Measurements from ENCODE around the gene GPR18.
"Not testable (repeated sequence)": the region's sequence is repeated elsewhere in the genome, so short reads cannot be mapped to it uniquely, and the experiment has no call there.

GPR18 gene

GRCh38 chr13:99227909-99228688 lies 30.1 kb downstream of the GPR18 start:
- DNase-seq: no peak

DNA sequence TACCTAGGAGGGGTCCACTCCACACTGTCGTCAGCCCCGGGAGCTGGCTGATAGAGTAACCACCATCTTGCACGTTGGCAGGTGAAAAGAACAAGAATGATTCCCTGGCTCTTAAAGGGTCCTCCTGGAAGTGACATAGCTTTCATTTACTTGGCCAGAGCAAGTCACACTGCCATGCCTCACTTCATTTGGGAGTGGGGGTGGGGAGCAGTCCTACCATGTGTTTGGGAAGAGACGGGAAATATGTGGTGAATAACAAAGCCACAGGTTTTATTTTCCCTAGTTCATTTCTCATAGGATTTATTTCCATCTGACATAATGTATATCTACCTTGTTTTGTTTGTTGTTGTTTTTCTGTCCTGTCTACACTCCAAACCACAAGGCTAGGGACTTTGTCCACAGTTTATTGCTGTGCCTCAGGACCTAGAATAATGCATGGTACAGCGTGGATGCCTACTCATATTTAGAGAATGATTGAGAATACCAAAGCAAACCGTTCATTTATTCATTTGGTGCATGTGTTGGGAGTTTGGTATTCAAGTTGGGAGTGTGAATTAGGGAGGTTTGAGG lies 30.8 kb downstream of the GPR18 start:
- peak; percentile 6 for DNase-seq

DNA sequence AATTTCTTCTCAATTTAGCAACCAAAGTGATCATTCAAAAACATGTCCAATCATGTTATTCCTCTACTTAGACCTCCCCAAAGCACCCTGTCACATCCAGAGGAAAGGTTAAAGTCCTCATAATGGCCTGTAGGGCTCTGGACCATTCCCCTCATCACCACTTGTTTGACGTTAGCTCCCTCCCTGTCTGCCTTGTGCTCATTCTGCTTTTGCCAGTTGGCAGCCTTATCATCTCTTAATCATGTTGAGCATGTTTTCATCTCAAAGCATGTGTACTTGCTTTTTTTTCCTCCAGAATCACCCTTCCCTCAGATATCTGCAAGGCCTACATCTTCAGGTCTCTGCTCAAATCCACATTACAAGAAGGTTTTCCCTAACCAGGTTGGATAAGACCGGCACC lies 31.7 kb downstream of the GPR18 start:
- no peak for DNase-seq

GRCh38 chr13:99225078-99225477 lies 33.1 kb downstream of the GPR18 start:
- DNase-seq: no peak

DNA sequence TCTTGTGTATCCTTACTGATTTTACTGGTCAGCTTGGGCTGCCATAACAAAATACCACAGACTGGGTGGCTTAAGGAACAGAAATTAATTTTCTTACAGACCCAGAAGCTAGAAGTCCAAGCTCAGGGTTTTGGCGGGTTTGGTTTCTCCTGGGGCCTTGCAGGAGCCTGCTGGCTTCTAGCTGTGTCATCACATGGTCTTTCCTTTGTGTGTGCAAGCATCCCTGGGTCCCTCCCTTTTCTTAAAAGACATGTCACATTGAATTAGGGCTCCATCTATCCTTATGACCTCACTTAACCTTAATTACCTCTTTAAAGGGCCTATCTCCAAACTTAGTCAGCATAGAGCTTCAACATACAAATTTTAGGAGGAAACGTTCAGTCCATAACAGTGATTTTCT lies 34.2 kb downstream of the GPR18 start:
- DNase-seq: no peak

- DNase-seq: no peak
These were observed 34.6 kb downstream of the GPR18 start for GRCh38 chr13:99223587-99223986.

DNA sequence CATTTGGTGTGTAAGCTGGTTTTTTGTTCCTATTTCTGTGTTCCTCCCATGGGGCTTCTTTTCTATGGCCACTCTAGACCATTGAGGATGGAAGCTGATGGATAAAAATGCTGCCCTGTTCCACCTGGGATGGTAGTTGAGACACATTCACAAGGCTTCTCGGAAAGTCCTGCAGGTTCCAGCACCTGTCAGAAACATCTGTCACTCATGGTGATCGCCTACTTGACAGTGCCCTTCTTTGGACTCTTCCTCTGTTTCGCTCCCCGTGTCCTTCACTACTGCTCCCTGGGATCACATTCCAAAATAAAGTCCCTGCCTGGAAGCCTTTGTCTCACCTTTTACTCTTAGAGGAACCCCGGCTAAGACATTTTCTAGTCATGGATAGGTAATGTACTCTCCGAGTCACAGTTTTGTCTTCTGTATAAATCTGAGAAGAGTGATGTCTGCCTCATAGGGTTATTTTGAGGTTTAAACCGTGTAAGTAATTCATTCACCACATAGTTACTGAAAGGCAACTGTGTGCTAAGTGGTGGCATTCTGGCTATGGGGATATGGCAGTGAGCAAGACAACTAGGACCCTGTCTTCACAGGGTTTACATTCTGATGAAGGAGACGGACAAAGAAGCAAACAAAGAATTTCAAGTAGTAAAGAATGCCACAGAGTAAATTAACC lies 36.5 kb downstream of the GPR18 start:
- DNase-seq: no peak

DNA sequence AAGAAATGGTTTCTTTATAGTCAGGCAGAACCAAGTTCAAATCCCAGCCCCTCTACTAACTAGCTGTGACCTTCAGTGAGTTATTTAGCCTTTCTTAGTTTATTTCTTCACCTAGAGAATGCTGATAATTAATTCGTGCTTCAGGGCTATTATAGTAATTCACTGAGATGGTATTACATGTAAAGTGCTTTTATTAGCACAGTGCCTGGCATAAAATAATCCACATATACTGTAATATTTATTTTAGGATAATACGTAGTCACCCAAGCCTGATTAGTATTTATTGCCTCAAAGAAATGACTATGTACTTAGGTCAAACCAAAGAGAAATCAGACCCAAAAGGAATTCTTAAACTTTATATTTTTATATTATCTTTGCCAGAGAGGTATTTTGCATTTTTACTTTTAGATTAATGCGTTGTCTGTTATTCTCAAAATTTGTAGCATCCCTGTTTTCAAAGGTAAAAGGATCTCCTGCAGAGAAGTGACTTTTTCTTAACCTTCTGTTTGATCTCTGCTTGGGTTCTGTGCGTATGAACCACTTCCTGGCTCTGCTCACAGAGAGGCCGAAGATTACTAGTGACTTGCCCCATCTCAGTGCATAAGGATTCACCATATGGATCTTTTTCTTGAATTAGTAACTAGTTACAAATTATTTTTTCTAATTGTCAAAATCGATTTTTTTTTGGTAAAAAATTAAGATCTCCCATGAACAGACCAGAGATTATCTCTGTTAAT lies 37.8 kb downstream of the GPR18 start:
- DNase-seq: no peak

GRCh38 chr13:99218969-99219368 lies 39.2 kb downstream of the GPR18 start:
- DNase-seq: no peak

DNA sequence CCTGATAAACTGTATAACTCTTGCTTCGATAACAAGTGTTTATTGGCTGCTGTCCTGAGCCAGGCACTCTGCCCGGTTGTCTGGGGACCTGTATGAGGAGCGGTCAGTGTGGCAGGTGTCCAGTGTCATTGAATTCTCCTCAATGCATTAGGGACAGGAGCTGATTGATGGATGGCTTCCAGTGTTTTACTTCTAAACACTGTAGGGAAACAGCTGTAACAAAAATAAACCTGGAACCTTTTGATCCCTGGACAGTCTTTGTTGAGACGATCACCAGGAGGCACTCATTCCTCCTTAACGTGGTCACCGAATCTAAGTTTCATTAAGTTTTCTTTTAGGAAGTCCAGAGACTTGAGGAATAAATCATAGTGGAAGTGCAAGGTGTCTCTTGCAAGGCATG lies 39.6 kb downstream of the GPR18 start:
- no peak for DNase-seq

DNA sequence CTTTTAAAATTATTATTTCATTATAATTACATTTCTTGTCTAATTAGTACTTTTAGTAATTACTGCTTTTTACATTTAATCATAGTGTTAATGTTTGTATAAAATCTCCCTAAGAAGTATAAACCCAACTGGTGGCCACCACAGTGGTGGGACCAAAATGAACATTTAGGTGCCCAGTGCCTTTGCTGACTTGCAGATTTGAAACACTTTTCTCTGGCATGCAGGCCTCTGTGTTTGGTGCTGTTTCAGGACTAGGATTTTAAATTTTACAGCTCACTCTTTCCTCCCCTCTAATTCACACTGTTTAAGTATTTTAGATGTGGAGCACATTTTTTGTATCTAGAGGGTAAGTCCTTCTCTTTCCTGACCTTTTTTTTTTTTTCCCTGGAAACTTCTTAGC lies 40.1 kb downstream of the GPR18 start:
- DNase-seq: no peak

GRCh38 chr13:99217461-99218110 lies 40.6 kb downstream of the GPR18 start:
- DNase-seq: no peak

DNA sequence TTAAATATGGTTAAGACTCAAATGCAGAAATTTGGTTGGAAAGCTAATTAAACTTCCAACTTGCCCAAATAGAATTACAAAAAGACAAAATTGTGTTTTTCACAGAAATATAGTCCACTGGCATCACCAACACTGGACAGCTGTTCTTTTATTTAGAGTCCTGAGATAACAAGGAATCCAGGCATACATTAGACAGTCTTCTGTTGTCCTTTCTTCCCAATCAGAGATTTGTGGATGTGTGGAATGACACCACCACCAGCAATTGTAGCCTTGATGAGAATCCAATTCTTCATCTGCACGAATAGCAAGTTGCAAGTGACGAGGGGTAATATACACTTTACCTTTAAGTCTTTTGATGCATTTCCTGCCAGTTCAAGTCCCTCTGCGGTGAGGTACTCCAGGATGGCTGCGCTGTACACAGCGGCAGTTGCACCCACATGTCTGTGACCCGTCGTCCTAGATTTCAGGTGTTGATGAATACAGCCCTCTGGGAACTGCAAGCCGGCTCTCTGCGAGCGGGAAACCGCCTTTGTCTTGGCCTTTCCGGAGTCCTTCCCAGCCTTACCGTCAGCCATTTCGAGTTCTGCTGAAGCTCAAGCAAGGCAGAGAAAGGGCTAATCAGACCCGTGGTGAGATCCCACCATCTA lies 42.9 kb downstream of the GPR18 start:
- no peak for DNase-seq

- DNase-seq: no peak
These were observed 43.4 kb downstream of the GPR18 start for GRCh38 chr13:99214731-99215130.

DNA sequence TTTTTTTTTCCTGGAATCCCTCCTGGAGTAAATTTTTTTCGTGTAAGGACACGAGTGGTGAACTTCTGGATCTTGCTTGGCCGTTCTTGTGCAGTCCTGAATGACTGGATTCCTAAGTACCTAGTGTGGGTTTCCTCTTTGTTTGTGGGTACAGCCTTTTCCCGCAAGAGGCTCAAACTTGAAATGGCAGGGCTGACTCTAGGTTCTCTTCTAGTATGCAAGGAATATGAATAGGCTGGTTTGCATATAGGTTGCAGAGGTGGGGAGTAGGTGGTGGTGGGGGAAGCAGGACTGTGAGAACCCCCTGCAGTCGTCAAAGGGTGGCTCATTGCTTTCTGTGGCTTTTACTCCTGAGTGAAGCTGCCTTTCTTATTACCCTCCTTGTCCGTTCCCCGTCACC lies 43.9 kb downstream of the GPR18 start:
- no peak for DNase-seq

GRCh38 chr13:99211421-99212035 lies 46.7 kb downstream of the GPR18 start:
- no peak for DNase-seq

DNA sequence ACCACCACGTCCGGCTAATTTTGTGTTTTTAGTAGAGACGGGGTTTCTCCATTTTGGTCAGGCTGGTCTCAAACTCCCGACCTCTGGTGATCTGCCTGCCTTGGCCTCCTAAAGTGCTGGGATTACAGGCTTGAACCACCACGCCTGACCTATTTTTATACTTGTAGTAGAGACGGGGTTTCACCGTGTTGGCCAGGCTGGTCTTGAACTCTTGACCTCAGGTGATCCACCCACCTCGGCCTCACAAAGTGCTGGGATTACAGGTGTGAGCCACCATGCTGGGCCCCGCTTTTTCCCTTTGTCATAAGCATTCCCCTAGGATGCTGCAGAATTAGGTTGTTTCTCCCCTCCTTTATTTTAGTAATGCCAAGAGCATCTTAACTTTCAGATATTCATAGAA lies 47.6 kb downstream of the GPR18 start:
- DNase-seq: not testable (repeated sequence)

DNA sequence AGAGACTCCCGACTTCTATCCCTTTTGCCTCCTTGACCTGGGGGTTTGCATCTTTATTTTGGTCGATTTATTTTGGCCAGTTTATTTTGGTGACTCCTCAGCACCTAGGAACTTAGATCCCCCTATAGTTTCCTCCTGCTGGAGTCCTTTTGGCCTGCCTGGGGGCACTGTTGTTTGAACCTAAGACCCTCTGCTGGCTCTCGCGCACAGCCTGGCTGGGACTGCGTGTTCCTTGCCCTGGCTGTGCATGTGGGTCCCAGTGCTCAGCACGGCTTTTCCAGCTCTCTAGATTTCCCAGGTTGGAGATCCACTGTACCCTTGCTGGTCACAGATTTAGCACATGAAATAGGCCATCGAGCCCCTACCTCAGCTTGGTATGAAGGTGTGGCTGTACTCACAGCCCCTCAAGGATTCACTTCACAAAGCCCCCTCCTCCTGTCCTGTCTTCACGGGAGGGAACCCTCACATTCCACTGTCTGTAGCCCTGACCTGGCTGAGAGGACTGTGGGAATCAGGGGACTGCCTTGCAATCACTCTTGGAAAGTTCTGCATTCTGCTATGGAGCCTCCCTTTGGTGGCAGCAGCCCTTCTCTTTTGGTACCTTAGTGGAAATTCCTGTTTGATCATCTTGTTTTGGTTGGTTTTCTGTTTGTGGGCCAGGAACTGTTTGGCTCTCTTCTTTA lies 49.2 kb downstream of the GPR18 start:
- DNase-seq: no peak

GRCh38 chr13:99208185-99208584 lies 50.0 kb downstream of the GPR18 start:
- DNase-seq: no peak

GRCh38 chr13:99207511-99207910 lies 50.7 kb downstream of the GPR18 start:
- no peak for DNase-seq

DNA sequence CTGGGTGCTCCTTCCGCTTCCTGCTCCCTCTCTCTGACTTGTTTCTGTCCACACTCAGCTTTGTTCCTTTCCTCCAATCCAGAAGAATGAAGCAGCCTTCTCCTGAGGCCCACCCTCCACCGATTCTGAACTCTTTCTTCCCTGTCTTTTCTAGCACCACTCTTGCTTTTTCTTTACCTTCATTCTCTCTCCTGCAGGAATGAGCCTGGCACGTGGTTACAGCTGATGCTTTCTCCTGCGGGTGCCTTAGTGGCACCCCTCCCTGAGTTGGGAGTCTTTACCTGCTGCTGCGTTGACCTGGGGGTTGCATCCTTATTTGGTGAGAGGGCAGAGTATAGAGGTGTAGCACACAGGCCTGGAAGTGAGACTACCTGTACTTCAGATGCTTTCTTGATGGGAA lies 51.3 kb downstream of the GPR18 start:
- DNase-seq: no peak

- no peak for DNase-seq
These were observed 52.0 kb downstream of the GPR18 start for GRCh38 chr13:99206226-99206625.

Data from DMS79 (cell line).